Skeletal muscle satellite cell (primary cell): ENCODE data around the gene IFIT1B. TPM values are rescaled to one million over a fixed set of nuclear protein-coding genes. Genes with fewer than 3 reads are reported as not detected.
"Not testable (repeated sequence)": the region's sequence is repeated elsewhere in the genome, so short reads cannot be mapped to it uniquely, and the experiment has no call there.

Source experiments
- H3K27me3 ChIP-seq: 2 replicates; pipeline ENCODE4 v1.7.0; 2013; ENCODE audit warnings: low read length; ENCODE audit not compliant: control insufficient read depth, insufficient read depth
- H3K36me3 ChIP-seq: 2 replicates; pipeline ENCODE4 v1.7.0; 2013; ENCODE audit warnings: mild to moderate bottlenecking, control low read depth, low read length; ENCODE audit not compliant: insufficient read depth
- H3K4me1 ChIP-seq: 2 replicates; pipeline ENCODE4 v1.7.0; 2013; ENCODE audit warnings: low read length; ENCODE audit not compliant: control insufficient read depth, insufficient read depth
- H3K4me2 ChIP-seq: 2 replicates; pipeline ENCODE4 v1.7.0; 2013; ENCODE audit warnings: mild to moderate bottlenecking, low read length
- H3K4me3 ChIP-seq: 2 replicates; pipeline ENCODE4 v1.7.0; 2013; ENCODE audit warnings: low read length
- H3K9ac ChIP-seq: 2 replicates; pipeline ENCODE4 v1.7.0; 2013; ENCODE audit warnings: mild to moderate bottlenecking, low read depth, low read length, moderate library complexity
- H3K9me3 ChIP-seq: replicated peaks from 2 replicates; pipeline ENCODE4 v1.7.0; 2013; ENCODE audit warnings: mild to moderate bottlenecking, control low read depth, low read length
- total RNA-seq: library from RNA; depleted of rRNA; stranded (reverse); fragments of >200 nt; gene quantifications from 2 replicates; pipeline ENCODE4 v1.2.3, GENCODE V29; 2012; rRNA removed

The IFIT1B gene, protein sequence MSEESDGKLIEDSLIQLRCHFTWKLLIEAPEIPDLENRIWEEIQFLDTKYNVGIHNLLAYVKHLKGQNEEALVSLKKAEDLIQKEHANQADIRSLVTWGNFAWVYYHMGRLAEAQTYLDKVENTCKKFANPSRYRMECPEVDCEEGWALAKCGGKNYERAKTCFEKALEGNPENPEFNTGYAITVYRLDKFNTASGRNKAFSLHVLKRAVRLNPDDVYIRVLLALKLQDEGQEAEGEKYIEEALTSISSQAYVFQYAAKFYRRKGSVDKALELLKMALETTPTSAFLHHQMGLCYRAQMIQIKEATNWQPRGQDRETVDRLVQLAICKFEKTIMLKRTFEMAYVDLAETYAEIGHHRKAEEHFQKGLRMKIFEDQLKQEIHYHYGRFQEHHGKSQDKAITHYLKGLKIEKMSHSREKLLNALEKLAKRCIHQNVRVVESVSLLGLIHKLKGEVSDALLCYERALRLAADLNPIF
- total RNA-seq, result under 0.01 TPM in 1 of 2 replicates, not detected in the other

GRCh38 chr10:89377705-89378637, at the start of gene IFIT1B:
TSS of gene IFIT1B (plus strand) at chr10:89378056. CDS start at chr10:89378136, 80 bp downstream.
- Histone ChIP-seq H3K9ac (no peak within 1 kb of the TSS), H3K36me3 (no peaks in the 10 kb centered on the region), H3K9me3 (no peaks in the 10 kb centered on the region), H3K27me3 (no peaks in the 10 kb centered on the region), H3K4me3 (no peak within 1 kb of the TSS), H3K4me2 (no peak within 1 kb of the TSS), H3K4me1 (peaks cover 19% of the 10 kb centered on the region)

- Histone ChIP-seq H3K4me1 (peaks cover 48% of the 10 kb centered on the region), H3K36me3 (no peaks in the 10 kb centered on the region)
Measured at GRCh38 chr10:89329151-89329550, 48.7 kb upstream of the IFIT1B start.

GRCh38 chr10:89330014-89330413, 47.8 kb upstream of the IFIT1B start:
- H3K4me2 ChIP-seq, H3K4me3 ChIP-seq, H3K9me3 ChIP-seq, H3K27me3 ChIP-seq, H3K9ac ChIP-seq, H3K36me3 ChIP-seq: not testable (repeated sequence)
- peaks cover 48% of the 10 kb centered on the region for H3K4me1 ChIP-seq

More at GRCh38 chr10:89329151-89329550, 48.7 kb upstream of the IFIT1B start:
- Histone ChIP-seq H3K9me3 (no peaks in the 10 kb centered on the region), H3K27me3 (no peaks in the 10 kb centered on the region), H3K4me2 (peak overlapping the region; percentile 76), H3K4me3 (peak overlapping the region; percentile 66), H3K9ac (peak overlapping the region; percentile 81)

GRCh38 chr10:89330537-89331212, 47.2 kb upstream of the IFIT1B start:
- Histone ChIP-seq H3K4me3 (no peak overlapping the region), H3K4me1 (peaks cover 48% of the 10 kb centered on the region), H3K9ac (no peak overlapping the region), H3K27me3 (no peaks in the 10 kb centered on the region), H3K36me3 (no peaks in the 10 kb centered on the region), H3K9me3 (no peaks in the 10 kb centered on the region), H3K4me2 (no peak overlapping the region)

DNA sequence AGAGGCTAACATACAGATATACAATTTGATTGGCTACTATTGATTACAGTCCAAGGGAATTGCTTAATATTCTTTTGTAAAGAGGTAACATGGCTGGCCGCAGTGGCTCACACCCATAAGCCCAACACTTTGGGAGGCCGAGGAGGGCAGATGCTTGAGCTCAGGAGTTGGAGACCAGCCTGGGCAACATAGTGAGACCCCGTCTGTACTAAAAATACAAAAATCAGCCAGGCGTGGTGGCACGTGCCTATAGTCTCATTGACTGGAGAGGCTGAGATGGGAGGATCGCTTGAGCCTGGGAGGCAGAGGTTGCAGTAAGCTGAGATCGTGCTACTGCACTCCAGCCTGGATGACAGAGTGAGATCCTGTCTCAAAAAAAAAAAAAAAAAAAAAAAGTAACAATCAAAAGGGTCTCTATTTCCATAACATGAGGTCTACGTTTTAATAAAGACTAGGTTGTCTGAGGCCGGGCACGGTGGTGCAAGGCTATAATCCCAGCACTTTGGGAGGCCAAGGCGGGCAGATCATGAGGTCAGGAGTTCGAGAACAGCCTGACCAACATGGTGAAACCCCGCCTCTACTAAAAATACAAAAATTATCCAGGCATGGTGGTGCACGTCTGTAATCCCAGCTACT, 46.3 kb upstream of the IFIT1B start:
- peak overlapping the region; percentile 84 for H3K4me2 ChIP-seq
- H3K27me3 ChIP-seq, H3K9me3 ChIP-seq, H3K36me3 ChIP-seq: not testable (repeated sequence)
- peak overlapping the region; percentile 61 for H3K4me3 ChIP-seq
- H3K4me1 ChIP-seq, result peaks cover 47% of the 10 kb centered on the region
- H3K9ac ChIP-seq, result peak overlapping the region; percentile 76

GRCh38 chr10:89332123-89332633, 45.7 kb upstream of the IFIT1B start:
- H3K9me3 ChIP-seq, result no peaks in the 10 kb centered on the region
- peak overlapping the region; percentile 84 for H3K4me2 ChIP-seq
- H3K36me3 ChIP-seq, result no peaks in the 10 kb centered on the region
- H3K9ac ChIP-seq, result peak overlapping the region; percentile 76
- no peaks in the 10 kb centered on the region for H3K27me3 ChIP-seq
- H3K4me1 ChIP-seq, result peaks cover 41% of the 10 kb centered on the region
- peak overlapping the region; percentile 61 for H3K4me3 ChIP-seq

GRCh38 chr10:89335226-89335625, 42.6 kb upstream of the IFIT1B start:
- Histone ChIP-seq H3K36me3 (peaks cover 13% of the 10 kb centered on the region), H3K9ac (no peak overlapping the region), H3K4me1 (peaks cover 25% of the 10 kb centered on the region)

DNA sequence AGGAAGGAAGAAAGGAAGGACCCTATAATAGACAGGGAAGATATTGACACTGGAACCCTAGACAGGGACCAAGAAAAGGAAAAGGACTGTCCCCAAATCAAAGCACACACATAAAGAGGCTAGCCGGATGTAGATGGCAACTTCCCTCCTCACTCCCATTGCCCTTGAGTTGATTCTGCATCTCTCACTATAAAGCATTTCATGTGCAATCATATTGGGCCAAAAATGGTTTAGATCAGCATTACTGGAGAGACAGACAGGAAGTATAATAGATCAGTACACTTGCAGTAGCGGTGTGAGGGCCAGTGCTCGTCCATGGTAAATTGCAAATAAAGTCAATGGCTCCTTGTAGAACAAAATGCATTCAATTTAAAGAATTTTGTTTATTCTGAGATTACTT, 41.6 kb upstream of the IFIT1B start:
- no peak overlapping the region for H3K4me2 ChIP-seq
- peaks cover 24% of the 10 kb centered on the region for H3K4me1 ChIP-seq

More at GRCh38 chr10:89335226-89335625, 42.6 kb upstream of the IFIT1B start:
- Histone ChIP-seq H3K9me3 (no peaks in the 10 kb centered on the region), H3K4me2 (no peak overlapping the region), H3K27me3 (no peaks in the 10 kb centered on the region), H3K4me3 (no peak overlapping the region)

GRCh38 chr10:89337484-89337883, 40.4 kb upstream of the IFIT1B start:
- Histone ChIP-seq H3K9ac (no peak overlapping the region), H3K4me1 (peaks cover 16% of the 10 kb centered on the region), H3K36me3 (peaks cover 13% of the 10 kb centered on the region), H3K9me3 (no peaks in the 10 kb centered on the region), H3K4me2 (no peak overlapping the region), H3K27me3 (no peaks in the 10 kb centered on the region), H3K4me3 (no peak overlapping the region)

More for the DNA sequence above, 41.6 kb upstream of the IFIT1B start:
- Histone ChIP-seq H3K36me3 (peaks cover 13% of the 10 kb centered on the region), H3K27me3 (no peaks in the 10 kb centered on the region), H3K4me3 (no peak overlapping the region), H3K9me3 (no peaks in the 10 kb centered on the region), H3K9ac (no peak overlapping the region)

GRCh38 chr10:89338713-89339112, 39.1 kb upstream of the IFIT1B start:
- H3K36me3 ChIP-seq, result peaks cover 13% of the 10 kb centered on the region
- no peaks in the 10 kb centered on the region for H3K9me3 ChIP-seq
- no peaks in the 10 kb centered on the region for H3K27me3 ChIP-seq
- no peak overlapping the region for H3K4me2 ChIP-seq
- no peak overlapping the region for H3K4me3 ChIP-seq
- no peak overlapping the region for H3K9ac ChIP-seq
- H3K4me1 ChIP-seq, result peaks cover 11% of the 10 kb centered on the region
